Hematopoietic multipotent progenitor cell treated with erythropoietin and hydrocortisone succinate and interleukin-3 and kit ligand, for 15 days (in vitro differentiated cells): Measurements from ENCODE around the gene PLGRKT.
"Not testable (repeated sequence)": the region's sequence is repeated elsewhere in the genome, so short reads cannot be mapped to it uniquely, and the experiment has no call there.

Experiments used
- DNase-seq: peaks from one replicate; pipeline ENCODE4 v3.0.0-alpha.2; 2015; ENCODE audit warnings: low spot score

PLGRKT gene

DNA sequence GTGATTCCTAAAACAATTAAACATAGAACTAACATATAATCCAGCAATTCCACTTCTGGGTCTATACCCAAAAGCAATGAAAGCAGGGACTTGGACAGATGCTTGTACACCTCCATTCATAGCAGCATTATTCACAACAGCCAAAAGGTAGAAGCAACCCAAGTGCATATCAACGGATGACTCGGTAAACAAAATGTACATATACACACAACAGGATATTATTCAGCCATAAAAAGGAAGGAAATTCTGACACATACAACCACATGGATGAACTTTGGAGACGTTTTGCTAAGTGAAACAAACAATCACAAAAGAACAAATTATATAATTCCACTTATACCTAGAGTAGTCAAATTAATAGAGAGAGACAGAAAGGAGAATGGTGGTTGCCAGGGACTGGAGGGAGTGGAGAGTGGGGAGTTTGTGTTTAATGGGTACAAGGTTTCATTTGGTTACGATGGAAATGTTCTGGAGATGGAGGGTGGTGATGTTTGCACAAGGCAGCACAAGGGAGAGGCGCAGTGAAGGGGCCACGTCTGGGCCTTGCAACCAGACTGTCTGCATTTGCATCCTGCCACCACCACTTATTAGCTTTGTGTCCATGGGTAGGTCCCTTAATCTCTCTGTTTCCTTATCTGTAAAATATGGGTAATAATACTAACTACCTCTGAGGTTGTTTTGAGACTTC is 61.8 kb downstream of the PLGRKT start:
- no peak for DNase-seq

DNA sequence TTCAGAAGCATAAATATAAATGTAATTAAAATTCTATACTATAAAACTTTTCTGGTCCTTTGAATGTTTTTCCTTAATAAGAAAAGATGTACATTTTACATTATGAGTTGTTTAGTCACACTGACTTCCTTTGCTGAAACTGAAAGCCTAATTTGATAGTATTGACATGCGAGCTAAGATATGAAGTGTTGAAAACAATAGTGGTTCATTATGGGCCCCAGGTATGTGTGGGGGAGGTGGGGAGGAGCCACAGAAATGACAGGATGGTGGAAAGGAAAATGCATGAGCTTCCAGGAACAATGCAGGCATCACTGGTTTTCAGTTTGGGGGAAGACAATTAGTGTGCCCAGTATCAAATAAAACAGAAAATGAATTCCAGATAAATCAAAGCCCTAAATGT is 62.6 kb downstream of the PLGRKT start:
- DNase-seq, result no peak

DNA sequence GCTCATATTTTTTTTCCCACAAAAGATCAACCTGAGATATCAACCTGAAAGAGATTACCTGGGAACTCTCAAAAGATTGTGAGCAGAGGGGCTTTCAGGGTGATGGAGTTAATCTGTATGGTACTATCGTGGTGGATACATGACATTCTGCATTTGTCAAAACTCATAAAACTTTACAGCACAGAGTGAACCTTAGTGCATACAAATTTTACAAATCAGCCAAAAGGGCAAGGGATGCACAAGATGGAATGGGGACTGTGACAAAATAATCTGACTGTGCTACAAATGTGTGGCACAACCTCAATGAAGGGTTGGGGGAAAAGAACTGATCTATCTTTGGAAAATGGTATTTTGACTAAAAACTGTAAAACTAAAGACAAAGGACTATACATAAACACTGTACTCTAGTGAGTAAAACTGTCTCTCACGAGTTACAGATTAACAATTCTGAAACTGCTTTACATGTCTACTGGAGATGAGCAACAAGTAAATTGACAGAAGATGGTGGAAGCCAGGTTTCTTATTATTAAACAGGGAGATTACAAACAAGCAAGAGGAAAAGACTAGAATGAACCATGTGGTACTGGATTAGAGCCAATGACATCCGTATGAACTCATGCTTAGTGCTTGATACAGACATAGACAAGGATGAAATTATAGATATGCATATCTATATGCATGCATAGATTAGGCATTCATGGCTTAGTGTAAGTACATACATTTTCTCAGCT is 73.3 kb downstream of the PLGRKT start:
- no peak for DNase-seq

GRCh38 chr9:5361326-5362010 is 76.3 kb downstream of the PLGRKT start:
- no peak for DNase-seq

DNA sequence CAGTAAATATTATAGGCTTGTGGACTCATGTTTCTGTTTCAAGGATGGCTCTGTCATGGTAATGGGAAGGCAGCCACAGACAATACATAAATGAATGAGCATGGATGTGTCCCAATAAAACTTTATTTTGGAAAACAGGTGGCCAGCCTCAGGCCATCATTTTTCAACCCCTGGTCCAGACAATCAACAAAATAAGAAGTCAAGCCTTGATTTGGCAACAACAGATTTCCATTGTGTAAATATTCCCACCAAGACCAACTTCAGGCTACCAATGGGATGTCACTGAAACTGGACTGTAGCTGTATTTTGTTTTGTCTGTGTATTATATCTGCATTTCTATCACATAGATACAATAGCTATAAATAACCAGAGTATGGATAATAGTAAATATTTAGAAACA is 77.4 kb downstream of the PLGRKT start:
- DNase-seq, result no peak

GRCh38 chr9:5357431-5358105 is 80.2 kb downstream of the PLGRKT start:
- DNase-seq, result no peak

GRCh38 chr9:5355817-5356216 is 81.9 kb downstream of the PLGRKT start:
- DNase-seq, result no peak

- DNase-seq, result no peak
Observed at GRCh38 chr9:5355226-5355625, 82.5 kb downstream of the PLGRKT start.

GRCh38 chr9:5354184-5354583 is 83.5 kb downstream of the PLGRKT start:
- DNase-seq, result no peak

GRCh38 chr9:5352637-5353248 is 85.0 kb downstream of the PLGRKT start:
- DNase-seq, result no peak

DNA sequence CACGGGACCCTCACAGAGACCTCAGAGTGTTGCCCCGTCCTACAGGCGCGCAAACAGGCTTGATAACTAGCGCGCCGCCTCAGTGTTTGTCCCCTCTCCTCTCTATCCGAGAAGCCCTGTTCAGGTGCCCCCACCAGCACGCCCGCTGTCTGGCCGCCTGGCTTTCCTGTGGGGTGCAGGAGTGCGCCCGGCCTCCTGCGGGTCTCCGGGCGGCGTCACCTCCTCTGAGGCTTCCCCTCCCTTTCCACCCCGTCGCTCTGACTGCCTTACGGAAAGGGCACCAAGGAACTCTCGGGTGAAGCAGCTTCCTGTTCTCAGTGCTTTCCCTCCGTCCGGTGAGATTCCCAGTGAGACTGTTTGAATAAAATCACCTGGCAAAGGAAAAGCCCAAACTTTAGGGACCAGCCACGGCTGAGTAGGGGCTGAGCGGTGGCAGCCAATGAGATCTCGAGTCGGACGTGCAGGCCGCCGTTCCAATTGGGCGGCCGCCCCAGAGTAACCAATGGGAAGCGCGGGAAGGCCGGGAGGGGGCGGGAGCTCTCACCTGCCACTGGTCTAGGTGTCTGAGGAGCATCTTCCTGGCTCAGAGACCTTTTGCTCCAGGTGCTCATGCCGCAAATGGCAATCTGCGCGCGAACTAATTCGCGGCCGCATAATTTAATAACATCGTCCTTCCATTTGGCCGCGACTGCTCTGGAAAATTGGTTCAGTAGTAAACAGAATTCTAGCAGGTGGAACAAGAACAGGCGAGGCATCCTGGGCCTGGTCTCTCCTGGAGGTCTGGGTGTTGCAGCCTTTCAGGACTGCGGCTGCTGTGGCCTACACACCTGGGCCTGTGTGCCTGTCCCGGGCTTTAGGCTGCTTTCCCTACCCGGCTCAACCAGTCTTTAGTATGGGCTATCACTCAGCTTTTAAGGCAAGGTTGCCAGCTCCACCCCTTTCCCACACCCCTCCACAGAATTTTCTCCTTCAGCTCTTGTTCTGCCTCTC is 98.4 kb downstream of the PLGRKT start, which contains the start of gene RLN1:
TSS of gene RLN1 (minus strand) at position 885 of the 990 bp plus-strand sequence. CDS start at position 755, 130 bp downstream.
- DNase-seq, result not testable (repeated sequence)

DNA sequence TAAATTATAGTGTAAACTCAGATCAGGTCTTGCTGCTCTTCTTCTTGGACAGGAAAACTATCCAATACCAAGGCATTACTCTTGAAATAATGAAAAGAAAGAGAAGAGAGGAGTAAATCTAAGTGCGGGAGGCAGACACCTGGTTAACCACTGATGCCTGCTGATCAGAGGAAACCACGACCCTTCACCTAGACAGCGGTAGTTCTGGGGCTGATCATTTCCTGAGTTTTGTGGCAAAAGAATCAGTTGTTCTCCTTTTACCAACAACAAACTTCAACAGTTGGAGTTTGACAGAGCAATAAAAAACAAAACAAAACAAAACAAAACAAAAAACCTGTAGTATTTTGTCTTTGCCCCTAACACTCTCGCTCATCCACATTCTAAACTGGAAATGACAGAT is 101.0 kb downstream of the PLGRKT start:
- DNase-seq, result no peak

DNA sequence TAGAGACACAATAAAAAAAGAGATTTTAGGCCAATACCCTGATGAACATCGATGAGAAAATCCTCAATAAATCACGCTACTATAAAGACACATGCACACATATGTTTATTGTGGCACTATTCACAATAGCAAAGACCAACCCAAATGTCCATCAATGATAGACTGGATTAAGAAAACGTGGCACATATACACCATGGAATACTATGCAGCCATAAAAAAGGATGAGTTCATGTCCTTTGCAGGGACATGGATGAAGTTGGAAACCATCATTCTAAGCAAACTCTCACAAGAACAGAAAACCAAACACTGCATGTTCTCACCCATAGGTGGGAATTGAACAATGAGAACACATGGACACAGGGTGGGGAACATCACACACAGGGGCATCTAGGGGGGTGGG is 106.4 kb downstream of the PLGRKT start:
- DNase-seq, result not testable (repeated sequence)

DNA sequence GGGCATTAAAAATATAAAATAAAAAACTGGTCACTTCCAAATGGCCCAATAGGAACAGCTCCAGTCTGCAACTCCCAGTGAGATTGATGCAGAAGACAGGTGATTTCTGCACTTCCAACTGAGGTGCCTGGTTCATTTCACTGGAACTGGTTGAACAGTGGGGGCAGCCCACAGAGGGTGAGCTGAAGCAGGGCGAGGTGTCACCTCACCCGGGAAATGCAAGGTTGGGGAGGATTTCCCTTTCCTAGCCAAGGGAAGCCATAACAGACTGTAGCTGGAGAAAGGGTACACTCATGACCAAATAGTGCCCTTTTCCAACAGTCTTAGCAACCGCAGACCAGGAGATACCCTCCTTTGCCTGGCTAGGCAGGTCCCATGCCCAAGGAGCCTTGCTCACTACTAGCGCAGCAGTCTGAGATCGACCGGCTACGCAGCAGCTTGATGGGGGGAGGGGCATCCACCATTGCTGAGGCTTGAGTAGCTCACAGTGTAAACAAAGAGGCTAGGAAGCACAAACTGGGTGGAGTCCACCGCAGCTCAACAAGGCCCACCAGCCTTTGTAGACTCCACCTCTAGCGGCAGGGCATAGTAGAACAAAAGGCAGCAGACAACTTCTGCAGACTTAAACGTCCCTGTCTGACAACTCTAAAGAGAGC is 110.7 kb downstream of the PLGRKT start:
- no peak for DNase-seq

- DNase-seq, result no peak
Observed at GRCh38 chr9:5326187-5326586, 111.5 kb downstream of the PLGRKT start.

GRCh38 chr9:5321601-5322000 is 116.1 kb downstream of the PLGRKT start:
- DNase-seq, result not testable (repeated sequence)

DNA sequence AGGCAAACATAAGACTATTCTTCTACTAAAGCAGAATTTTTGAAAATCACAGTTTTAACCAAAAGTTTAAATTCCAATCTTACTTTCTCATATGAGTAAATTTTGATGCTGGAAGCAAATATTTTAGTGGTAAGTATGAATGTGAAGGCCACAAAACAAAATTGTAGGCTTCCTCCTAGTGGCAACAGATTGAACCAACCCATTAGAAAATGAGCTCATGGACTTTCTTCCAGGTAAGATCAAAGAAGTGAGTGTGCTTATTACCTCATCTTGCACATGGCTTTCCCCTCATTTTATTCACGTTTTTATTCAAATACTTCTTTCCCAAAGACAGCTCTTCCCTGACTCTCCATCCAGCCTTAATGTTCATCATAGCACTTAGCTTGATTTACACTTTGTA is 116.7 kb downstream of the PLGRKT start:
- DNase-seq, result no peak

DNA sequence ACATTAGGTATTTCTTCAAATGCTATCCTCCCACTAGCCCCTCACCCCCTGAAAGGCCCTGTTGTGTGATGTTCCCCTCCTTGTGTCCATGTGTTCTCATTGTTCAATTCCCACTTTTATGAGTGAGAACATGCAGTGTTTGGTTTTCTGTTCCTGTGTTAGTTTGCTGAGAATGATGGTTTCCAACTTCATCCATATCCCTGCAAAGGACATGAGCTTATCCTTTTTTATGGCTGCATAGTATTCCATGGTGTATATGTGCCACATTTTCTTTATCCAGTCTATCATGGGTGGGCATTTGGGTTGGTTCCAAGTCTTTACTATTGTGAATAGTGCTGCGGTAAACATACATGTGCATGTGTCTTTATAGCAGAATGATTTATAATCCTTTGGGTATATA is 121.3 kb downstream of the PLGRKT start:
- not testable (repeated sequence) for DNase-seq

DNA sequence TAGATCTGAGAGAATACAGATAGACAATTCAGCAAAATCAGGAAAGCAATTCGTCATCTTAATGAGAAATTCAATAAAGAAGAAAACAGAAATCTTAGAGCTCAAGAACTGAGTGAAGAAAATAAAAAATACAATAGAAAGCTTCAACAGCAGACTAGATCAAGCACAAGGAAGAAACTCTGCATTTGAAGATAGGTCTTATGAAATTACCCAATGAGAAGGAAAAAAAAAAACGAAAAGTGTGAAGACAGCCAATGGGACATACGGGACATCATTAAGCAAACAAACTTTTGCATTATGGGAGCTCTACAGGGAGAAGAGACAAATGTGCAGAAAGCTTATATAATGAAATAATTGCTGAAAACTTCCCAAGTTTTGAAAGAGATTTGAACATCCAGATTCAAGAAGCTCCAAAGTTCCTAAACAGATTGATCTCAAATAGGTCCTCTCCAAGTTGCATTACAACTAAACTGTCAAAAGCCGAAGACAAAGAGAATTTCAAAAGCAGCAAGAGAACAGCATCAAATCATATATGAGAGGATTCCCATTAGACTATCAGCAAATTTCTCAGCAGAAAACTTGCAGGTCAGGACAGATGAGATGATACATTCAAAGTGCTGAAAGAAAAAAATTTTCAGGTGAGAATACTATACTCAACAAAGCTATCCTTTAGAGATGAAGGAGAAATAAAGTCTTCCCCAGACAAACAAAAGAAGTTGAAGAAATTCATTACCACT is 122.4 kb downstream of the PLGRKT start:
- no peak for DNase-seq

DNA sequence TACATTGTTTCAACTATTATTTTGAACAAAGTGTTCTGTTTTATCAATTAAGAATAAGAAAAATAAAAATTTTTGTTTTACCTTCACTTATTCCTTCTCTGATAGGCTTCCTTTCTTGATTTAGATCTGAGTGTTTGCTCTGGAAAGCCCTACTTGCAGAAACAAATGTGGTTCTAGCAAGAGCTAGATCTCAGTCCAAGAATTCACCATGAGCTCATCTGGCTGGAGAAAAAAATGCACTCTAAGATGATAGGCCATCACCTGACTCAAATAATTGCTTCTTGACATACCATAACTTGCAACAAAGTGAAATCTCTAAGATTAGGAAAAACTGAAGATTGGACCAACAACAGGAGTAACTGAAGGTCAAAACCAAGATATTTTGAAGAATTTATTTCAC is 126.9 kb downstream of the PLGRKT start:
- no peak for DNase-seq
